GM21825 (cell line): ENCODE data around the gene GPHB5.

ENCODE experiments used
- ATAC-seq: cut with Tn5 transposase; IDR thresholded peaks from one replicate; pipeline ENCODE4 v1.9.1; 2021; ENCODE audit warnings: mild to moderate bottlenecking, moderate library complexity; ENCODE audit not compliant: unreplicated experiment

The GPHB5 gene

DNA sequence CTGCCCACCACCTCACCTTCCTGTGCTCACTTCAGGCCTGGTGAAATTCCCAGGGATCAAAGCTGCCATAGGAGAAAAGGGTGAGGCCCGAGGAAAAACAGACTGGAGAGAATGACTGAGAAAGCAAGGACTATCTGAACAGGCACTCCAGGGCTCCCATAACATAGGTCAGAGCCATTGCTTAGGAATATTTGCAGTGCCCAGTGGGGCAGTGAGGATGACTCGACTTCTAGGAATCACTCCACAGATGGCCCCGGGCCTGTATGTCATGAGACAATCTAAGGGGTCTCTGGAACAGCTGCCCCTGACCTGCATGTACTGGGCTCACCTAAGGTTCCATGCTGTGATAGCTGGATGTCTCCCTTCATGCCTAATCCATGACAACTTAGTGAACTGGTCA, 51.6 kb downstream of the GPHB5 start:
- no peak for ATAC-seq

DNA sequence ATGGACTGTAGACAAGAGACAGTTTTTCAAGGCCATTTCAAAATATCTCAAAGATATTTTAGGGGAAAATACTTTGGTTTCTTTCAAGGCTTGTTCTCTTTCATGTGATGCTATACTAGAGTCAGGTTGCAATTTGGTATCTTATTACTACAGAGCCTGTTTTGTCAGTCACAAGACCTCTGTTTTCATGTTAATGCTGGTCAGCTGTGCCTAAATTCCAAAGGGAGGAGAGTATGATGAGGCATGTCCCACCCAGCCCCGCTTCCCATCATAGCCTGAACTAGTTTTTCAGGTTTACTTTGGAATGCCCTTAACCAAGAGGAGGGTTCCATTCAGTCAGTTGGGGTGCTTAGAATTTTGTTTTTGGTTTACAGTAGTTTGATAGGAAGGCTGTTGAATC, 52.6 kb downstream of the GPHB5 start:
- ATAC-seq, result no peak
